Measurements from ENCODE around the gene OTUB2. TPM values are rescaled to one million over a fixed set of nuclear protein-coding genes. Genes with fewer than 3 reads are reported as not detected.

OTUB2 gene
- total and polyA plus RNA-seq, 2 donors (not counting 3 experiments of a cell fraction or from before 2014, with no cell fraction given) = 0.70 to 1.6 TPM

GRCh38 chr14:93981316-93982229 is 44.6 kb upstream of the OTUB2 start:
- Histone ChIP-seq H3K79me2 (ENCODE audit: control insufficient read depth, insufficient read depth, low read length) (no peaks in the 10 kb centered on the region), H3K36me3 (ENCODE audit: control insufficient read depth in 2 of 2, extremely low read depth in 1 of 2, insufficient read depth in 2 of 2, low read length in 2 of 2) (no peaks in the 10 kb centered on the region), H3K9me3 (replicated peaks; ENCODE audit: control insufficient read depth, insufficient read depth, low read length) (no peaks in the 10 kb centered on the region), H3K27me3 (ENCODE audit: control insufficient read depth in 2 of 2, insufficient read depth in 2 of 2, low read length in 2 of 2) (no peaks in the 10 kb centered on the region), H2AFZ (ENCODE audit: low read depth, low read length) (no peak overlapping the region), H3K9ac (replicated peaks; ENCODE audit: extremely low read depth, insufficient read depth, low read length) (no peak overlapping the region), H3K4me2 (ENCODE audit: insufficient read depth, low read length) (no peak overlapping the region), H3K27ac (ENCODE audit: insufficient read depth, low read depth, low read length) (no peak overlapping the region), H4K20me1 (replicated peaks; ENCODE audit: control insufficient read depth, extremely low read depth, insufficient read depth, low read length) (no peaks in the 10 kb centered on the region), H3K4me1 (ENCODE audit: control insufficient read depth, extremely low read depth, insufficient read depth, low read length) (no peaks in the 10 kb centered on the region), H3K9me1 (replicated peaks; ENCODE audit: control insufficient read depth, extremely low read depth, insufficient read depth, low read length) (no peaks in the 10 kb centered on the region), H3K4me3 (replicated peaks in 1 of 3; ENCODE audit: insufficient read depth in 1 of 3, low read depth in 1 of 3, low read length in 3 of 3) (no peak overlapping the region)
- FAIRE-seq (no peak), DNase-seq (ENCODE audit: low read depth, low spot score) (no peak)
- intact Hi-C loops (cut with micrococcal nuclease) = no loop called here
- dilution Hi-C loops (cut with MboI; ENCODE audit: extremely low pct_ligation_motif_present, low sequenced_read_pairs) = no loop called here
- ChIA-PET POLR2A (no interaction called here), CTCF (interaction anchor here (1.1 to 4.3 kb wide), 2 partner anchors 9 to 41 kb away, joined by 3 to 37 read pairs; no protein-coding TSS in a partner anchor)
- no peak for TF ChIP-seq FOS (IDR thresholded peaks at IDR 0.05; ENCODE audit: borderline replicate concordance, insufficient read depth, low read length)
- no peak for TF ChIP-seq CTCF (IDR thresholded peaks at IDR 0.05; ENCODE audit: extremely low read depth in 1 of 2, insufficient read depth in 1 of 2, low read depth in 1 of 2, low read length in 2 of 2)
- no peak for TF ChIP-seq JUN (IDR thresholded peaks at IDR 0.05; ENCODE audit: borderline replicate concordance, insufficient read depth, insufficient read length, low read depth)
- TF ChIP-seq GATA2 (IDR thresholded peaks at IDR 0.05; ENCODE audit: insufficient read depth, insufficient read length, low read depth, low read length) = no peak
- TF ChIP-seq POLR2A (IDR thresholded peaks at IDR 0.05; ENCODE audit: low read depth, low read length) = no peak
- no peak for TF ChIP-seq MAX (IDR thresholded peaks at IDR 0.05; ENCODE audit: insufficient read depth, insufficient read length)
- no peak for TF ChIP-seq EZH2 (IDR thresholded peaks at IDR 0.05; ENCODE audit: borderline replicate concordance, low read depth, low read length, severe bottlenecking)
- TF ChIP-seq POLR2AphosphoS5 (IDR thresholded peaks at IDR 0.05; ENCODE audit: insufficient read depth, low read depth, low read length) = no peak
- no peak for TF ChIP-seq MYC (IDR thresholded peaks at IDR 0.05; ENCODE audit: low read depth, low read length)
- no TSS peak for BruUV-seq (replicated peaks)
